ENCODE data around the gene HOXC9. TPM values are rescaled to one million over a fixed set of nuclear protein-coding genes. Genes with fewer than 3 reads are reported as not detected.

Gene HOXC9
- total and polyA plus RNA-seq, 12 donors = not detected

- DNase-seq (no peak), ATAC-seq (no peak)
- no peak for TF ChIP-seq CTCF (IDR thresholded peaks at IDR 0.05)
- Histone ChIP-seq H3K27ac (no peak within 1 kb of the TSS), H3K27me3 (peaks cover 66 to 100% (median 100%) of the 10 kb centered on the region in 7 donors), H3K4me1 (peaks cover 1 to 23% (median 5%) of the 10 kb centered on the region in 9 donors), H3K36me3 (no peaks in the 10 kb centered on the region), H3K4me3 (peak within 1 kb of the TSS in 2 of 10 donors; percentile 10 to 12), H3K9me3 (peaks cover 0 to 6% (median 0%) of the 10 kb centered on the region in 11 donors)
- WGBS, 2 donors = 8% methylated on average over 36 of the region's 36 CpGs
- intact Hi-C loops (cut with DNase I) = no loop called here
Measured at GRCh38 chr12:54028314-54029201, 28.6 kb downstream of the HOXC9 start, which contains the start of gene HOXC6. Gene HOXC6 (plus strand): TSS chr12:54028440. CDS start chr12:54028522, 82 bp downstream.

DNA sequence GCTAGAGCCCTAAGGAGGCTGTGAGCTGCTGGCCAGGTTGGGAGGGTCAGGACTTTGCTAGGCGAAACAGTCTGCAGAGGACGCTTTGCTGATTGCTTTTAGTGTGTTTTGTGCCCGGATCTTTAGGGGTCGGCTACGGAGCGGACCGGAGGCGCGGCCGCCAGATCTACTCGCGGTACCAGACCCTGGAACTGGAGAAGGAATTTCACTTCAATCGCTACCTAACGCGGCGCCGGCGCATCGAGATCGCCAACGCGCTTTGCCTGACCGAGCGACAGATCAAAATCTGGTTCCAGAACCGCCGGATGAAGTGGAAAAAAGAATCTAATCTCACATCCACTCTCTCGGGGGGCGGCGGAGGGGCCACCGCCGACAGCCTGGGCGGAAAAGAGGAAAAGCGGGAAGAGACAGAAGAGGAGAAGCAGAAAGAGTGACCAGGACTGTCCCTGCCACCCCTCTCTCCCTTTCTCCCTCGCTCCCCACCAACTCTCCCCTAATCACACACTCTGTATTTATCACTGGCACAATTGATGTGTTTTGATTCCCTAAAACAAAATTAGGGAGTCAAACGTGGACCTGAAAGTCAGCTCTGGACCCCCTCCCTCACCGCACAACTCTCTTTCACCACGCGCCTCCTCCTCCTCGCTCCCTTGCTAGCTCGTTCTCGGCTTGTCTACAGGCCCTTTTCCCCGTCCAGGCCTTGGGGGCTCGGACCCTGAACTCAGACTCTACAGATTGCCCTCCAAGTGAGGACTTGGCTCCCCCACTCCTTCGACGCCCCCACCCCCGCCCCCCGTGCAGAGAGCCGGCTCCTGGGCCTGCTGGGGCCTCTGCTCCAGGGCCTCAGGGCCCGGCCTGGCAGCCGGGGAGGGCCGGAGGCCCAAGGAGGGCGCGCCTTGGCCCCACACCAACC is 29.8 kb downstream of the HOXC9 start:
- Histone ChIP-seq H3K36me3 (no peaks in the 10 kb centered on the region), H3K9me3 (peaks cover 0 to 6% (median 0%) of the 10 kb centered on the region in 11 donors), H3K4me3 (no peak overlapping the region), H3K27me3 (peaks cover 66 to 100% (median 100%) of the 10 kb centered on the region in 7 donors), H3K27ac (no peak overlapping the region), H3K4me1 (peaks cover 3 to 34% (median 12%) of the 10 kb centered on the region in 9 donors)
- TF ChIP-seq CTCF (IDR thresholded peaks at IDR 0.05) = no peak
- 20 to 24% methylated on average over 53 of the region's 53 CpGs for WGBS, 2 donors
- intact Hi-C loops (cut with DNase I) = loop anchor here in 1 of 10 donors (5.0 kb wide), 2 partner anchors 32 to 163 kb away; no protein-coding TSS in a partner anchor
- DNase-seq (no peak), ATAC-seq (no peak)

DNA sequence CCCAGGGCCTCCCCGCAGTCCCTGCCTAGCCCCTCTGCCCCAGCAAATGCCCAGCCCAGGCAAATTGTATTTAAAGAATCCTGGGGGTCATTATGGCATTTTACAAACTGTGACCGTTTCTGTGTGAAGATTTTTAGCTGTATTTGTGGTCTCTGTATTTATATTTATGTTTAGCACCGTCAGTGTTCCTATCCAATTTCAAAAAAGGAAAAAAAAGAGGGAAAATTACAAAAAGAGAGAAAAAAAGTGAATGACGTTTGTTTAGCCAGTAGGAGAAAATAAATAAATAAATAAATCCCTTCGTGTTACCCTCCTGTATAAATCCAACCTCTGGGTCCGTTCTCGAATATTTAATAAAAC is 30.5 kb downstream of the HOXC9 start:
- 39 to 46% methylated on average over 7 of the region's 7 CpGs for WGBS, 2 donors
- no peak for TF ChIP-seq CTCF (IDR thresholded peaks at IDR 0.05)
- DNase-seq (no peak), ATAC-seq (no peak)
- intact Hi-C loops (cut with DNase I) = loop anchor here in 1 of 10 donors (5.0 kb wide), 2 partner anchors 33 to 162 kb away; no protein-coding TSS in a partner anchor
- Histone ChIP-seq H3K27me3 (peaks cover 71 to 100% (median 100%) of the 10 kb centered on the region in 7 donors), H3K4me3 (peak overlapping the region in 1 of 10 donors; percentile 33), H3K9me3 (peaks cover 0 to 6% (median 0%) of the 10 kb centered on the region in 11 donors), H3K27ac (no peak overlapping the region), H3K4me1 (peaks cover 3 to 34% (median 12%) of the 10 kb centered on the region in 9 donors), H3K36me3 (no peaks in the 10 kb centered on the region)

All from heart right ventricle (tissue), 16 donors.